HEK293T (cell line): ENCODE measurements around the gene GLOD4.
A peak's percentile ranks its signal among the peaks of the same experiment; 100 is the strongest.

Source experiments
- CTCF ChIA-PET: fragments of 350-600 bp; formaldehyde crosslinking; extraction: SDS; loops from one replicate; lab custom pipeline; 2021; ENCODE audit warnings: antibody characterized with exemption, inconsistent platforms; lab: Yijun Ruan, JAX
- POLR2A ChIA-PET: fragments of 350-600 bp; formaldehyde crosslinking; extraction: SDS; loops from one replicate; lab custom pipeline; 2020; ENCODE audit warnings: antibody characterized with exemption, inconsistent platforms; lab: Yijun Ruan, JAX
- DNase-seq: peaks from one replicate; pipeline ENCODE4 v3.0.0; 2012; ENCODE audit warnings: mixed read lengths; ENCODE audit errors: extremely low spot score
- ARNT ChIP-seq: fragments of 450-650 bp; IDR thresholded peaks from 2 replicates; pipeline ENCODE4 v1.6.1; 2017; ENCODE audit warnings: mild to moderate bottlenecking
- BHLHE40 ChIP-seq: fragments of 450-650 bp; IDR thresholded peaks from 2 replicates; pipeline ENCODE4 v1.6.1; 2016; ENCODE audit warnings: mild to moderate bottlenecking, moderate library complexity, borderline replicate concordance
- CTBP1 ChIP-seq: fragments of 450-650 bp; IDR thresholded peaks from 2 replicates; pipeline ENCODE4 v1.6.1; 2016; ENCODE audit warnings: borderline replicate concordance
- ELF4 ChIP-seq: fragments of 450-650 bp; IDR thresholded peaks from 2 replicates; pipeline ENCODE4 v1.6.1; 2017; ENCODE audit warnings: antibody characterized with exemption
- FOXA1 ChIP-seq: fragments of 450-650 bp; IDR thresholded peaks from 2 replicates; pipeline ENCODE4 v1.6.1; 2016; ENCODE audit warnings: mild to moderate bottlenecking
- FOXK2 ChIP-seq: fragments of 450-650 bp; IDR thresholded peaks from 2 replicates; pipeline ENCODE4 v1.6.1; 2016; ENCODE audit warnings: mild to moderate bottlenecking
- FOXM1 ChIP-seq: fragments of 450-650 bp; IDR thresholded peaks from 2 replicates; pipeline ENCODE4 v1.6.1; 2017; ENCODE audit warnings: mild to moderate bottlenecking, borderline replicate concordance
- HDGF ChIP-seq: fragments of 450-650 bp; IDR thresholded peaks from 2 replicates; pipeline ENCODE4 v1.6.1; 2017; ENCODE audit warnings: antibody characterized with exemption, borderline replicate concordance
- L3MBTL2 ChIP-seq: fragments of 450-650 bp; conservative IDR thresholded peaks from 2 replicates; pipeline ENCODE4 v1.6.1; 2016; ENCODE audit warnings: mild to moderate bottlenecking
- LEF1 ChIP-seq: fragments of 450-650 bp; IDR thresholded peaks from 2 replicates; pipeline ENCODE4 v1.6.1; 2017; ENCODE audit warnings: mild to moderate bottlenecking, borderline replicate concordance
- NFRKB ChIP-seq: fragments of 450-650 bp; IDR thresholded peaks from 2 replicates; pipeline ENCODE4 v1.6.1; 2016; ENCODE audit warnings: mild to moderate bottlenecking, moderate library complexity
- PKNOX1 ChIP-seq: fragments of 450-650 bp; IDR thresholded peaks from 2 replicates; pipeline ENCODE4 v1.6.1; 2016
- SP1 ChIP-seq: fragments of 450-650 bp; IDR thresholded peaks from 2 replicates; pipeline ENCODE4 v1.6.1; 2017
- SUZ12 ChIP-seq: fragments of 450-650 bp; IDR thresholded peaks from 2 replicates; pipeline ENCODE4 v1.6.1; 2016; ENCODE audit warnings: mild to moderate bottlenecking
- TARDBP ChIP-seq: fragments of 450-650 bp; IDR thresholded peaks from 2 replicates; pipeline ENCODE4 v1.6.1; 2016
- ZNF384 ChIP-seq: fragments of 450-650 bp; IDR thresholded peaks from 2 replicates; pipeline ENCODE4 v1.6.1; 2016

GLOD4 gene

GRCh38 chr17:742147-742793 lies 39.8 kb downstream of the GLOD4 start:
- CTCF ChIA-PET = interaction anchor here (0.7 kb wide), 1 partner anchor 52 kb away, joined by 3 read pairs; no protein-coding TSS in a partner anchor
- POLR2A ChIA-PET = interaction anchor here (1.6 kb wide), 1 partner anchor 9 kb away, joined by 6 read pairs; no protein-coding TSS in a partner anchor
- no peak for DNase-seq
- TF ChIP-seq FOXM1 (no peak), ARNT (no peak), ELF4 (no peak), ZNF384 (no peak), SP1 (no peak), HDGF (no peak), NFRKB (no peak), PKNOX1 (no peak), FOXK2 (no peak), LEF1 (no peak), SUZ12 (no peak), L3MBTL2 (no peak), BHLHE40 (no peak), FOXA1 (no peak), CTBP1 (no peak), TARDBP (no peak)

DNA sequence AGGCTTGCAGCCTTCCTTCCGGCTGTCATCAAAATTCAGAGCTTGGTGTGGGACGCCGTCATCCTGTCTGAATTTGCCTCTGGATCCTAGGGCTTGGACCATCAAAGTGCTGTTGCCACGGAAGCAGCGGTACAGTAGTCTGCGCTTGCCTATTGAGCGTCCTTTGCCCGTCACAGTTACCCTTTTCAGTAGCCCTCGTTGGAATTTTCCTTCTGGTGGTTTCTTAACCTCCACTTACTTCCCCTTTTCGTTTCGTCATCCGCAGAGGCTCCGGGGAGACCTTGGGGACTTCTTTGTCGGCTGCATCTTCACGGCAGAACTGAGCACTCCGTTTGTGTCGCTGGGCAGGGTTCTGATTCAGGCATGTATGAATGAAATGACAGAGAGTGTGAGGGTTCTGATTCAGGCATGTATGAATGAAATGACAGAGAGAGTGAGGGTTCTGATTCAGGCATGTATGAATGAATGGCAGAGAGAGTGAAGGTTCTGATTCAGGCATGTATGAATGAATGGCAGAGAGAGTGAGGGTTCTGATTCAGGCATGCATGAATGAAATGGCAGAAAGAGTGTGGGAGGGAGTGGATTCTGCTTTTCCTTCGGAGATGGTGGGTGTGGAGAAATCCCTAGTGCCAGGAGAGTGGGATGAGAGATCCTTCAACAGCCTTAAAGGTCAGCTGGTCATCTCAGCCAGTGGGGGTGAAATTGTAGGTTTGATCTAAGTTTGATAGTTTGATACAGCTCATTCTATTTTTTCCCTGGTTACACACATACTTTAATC lies 41.7 kb downstream of the GLOD4 start:
- ChIA-PET POLR2A (no interaction called here), CTCF (no interaction called here)
- TF ChIP-seq SP1 = no peak
- no peak for TF ChIP-seq PKNOX1
- TF ChIP-seq TARDBP = no peak
- no peak for TF ChIP-seq SUZ12
- no peak for TF ChIP-seq NFRKB
- TF ChIP-seq L3MBTL2 = no peak
- TF ChIP-seq LEF1 = no peak
- TF ChIP-seq CTBP1 = no peak
- no peak for TF ChIP-seq FOXA1
- no peak for TF ChIP-seq ARNT
- no peak for TF ChIP-seq HDGF
- TF ChIP-seq ELF4 = no peak
- TF ChIP-seq ZNF384 = no peak
- no peak for TF ChIP-seq FOXK2
- no peak for TF ChIP-seq FOXM1
- no peak for TF ChIP-seq BHLHE40
- no peak for DNase-seq

GRCh38 chr17:737561-738113 lies 44.4 kb downstream of the GLOD4 start:
- POLR2A ChIA-PET = interaction anchor here (0.6 to 1.3 kb wide), 3 partner anchors 12 to 214 kb away, joined by 3 to 5 read pairs (median 3); partner anchors contain the start of genes GLOD4 and MRM3

DNA sequence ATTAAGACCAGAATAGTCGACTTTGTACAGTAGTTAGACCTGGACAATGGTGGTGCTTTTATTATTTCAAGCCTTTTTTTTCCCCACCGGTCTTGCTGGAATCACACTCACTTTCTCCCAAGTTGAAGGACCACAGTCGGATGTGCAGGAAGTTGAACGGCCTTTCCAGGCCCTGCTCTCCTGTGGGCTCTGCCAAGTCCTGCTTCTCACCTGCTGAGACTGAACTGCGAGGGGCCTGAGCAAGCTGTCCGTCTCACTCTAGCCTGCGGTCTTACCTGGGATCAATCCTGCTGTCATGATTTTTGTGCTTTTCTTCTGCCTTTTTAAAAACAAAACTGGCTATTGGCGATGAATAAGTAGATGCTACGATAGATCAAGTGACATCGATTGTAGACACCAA lies 48.3 kb downstream of the GLOD4 start:
- TF ChIP-seq ZNF384 (no peak), TARDBP (no peak), BHLHE40 (no peak)
- DNase-seq = no peak
- POLR2A ChIA-PET = interaction anchor here (0.6 to 1.1 kb wide), 2 partner anchors 8 to 15 kb away, joined by 3 to 6 read pairs; no protein-coding TSS in a partner anchor

More at GRCh38 chr17:737561-738113, 44.4 kb downstream of the GLOD4 start:
- CTCF ChIA-PET = no interaction called here
- DNase-seq = no peak
- TF ChIP-seq SUZ12 (no peak), PKNOX1 (no peak), TARDBP (no peak), NFRKB (no peak)

DNA sequence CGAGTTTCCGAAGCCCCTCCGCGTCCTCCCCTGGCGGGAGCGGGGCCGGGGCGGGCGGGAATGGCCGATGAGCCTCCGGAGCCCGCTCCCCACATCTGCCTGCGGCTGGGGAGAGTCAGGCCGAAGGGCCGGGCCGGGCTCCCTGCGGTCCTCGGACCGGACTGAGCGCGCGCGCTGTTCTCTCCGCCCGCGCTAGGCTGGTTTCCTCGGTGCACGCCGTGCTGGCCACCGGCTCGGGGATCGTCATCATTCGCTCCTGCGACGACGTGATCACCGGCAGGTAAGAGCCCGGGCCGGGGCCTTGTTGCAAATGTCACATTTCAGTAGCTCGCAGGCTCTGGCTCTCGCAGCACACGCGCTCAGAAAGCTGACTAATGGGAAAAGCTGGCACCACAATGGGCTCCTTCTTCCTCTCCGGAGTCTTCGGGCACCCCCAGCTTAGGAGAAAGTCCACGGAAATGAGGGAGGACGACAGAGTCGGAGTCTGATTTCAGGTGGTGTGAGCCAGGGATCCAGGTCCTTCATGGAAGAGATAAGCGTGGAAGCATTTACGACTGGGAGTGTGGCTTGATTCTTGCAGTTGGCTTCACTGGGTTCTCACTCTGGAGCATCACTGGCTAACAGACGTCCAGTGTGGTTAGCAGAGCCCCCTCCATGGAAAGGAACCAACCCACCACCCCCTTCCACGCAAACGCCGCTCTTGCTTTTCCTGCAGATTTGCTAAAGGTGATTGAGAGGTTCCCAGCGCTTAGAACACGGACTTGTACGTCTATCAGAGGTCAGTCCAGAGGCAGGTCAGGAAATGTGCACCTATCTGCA lies 49.0 kb downstream of the GLOD4 start:
- peak; percentile 64 for TF ChIP-seq L3MBTL2
- TF ChIP-seq CTBP1 = no peak
- no peak for TF ChIP-seq PKNOX1
- TF ChIP-seq LEF1 = 0 out of 2 replicates have a peak, but pooled peaks have one; percentile 1
- POLR2A ChIA-PET = interaction anchor here (0.6 to 1.1 kb wide), 2 partner anchors 9 to 15 kb away, joined by 3 to 6 read pairs; no protein-coding TSS in a partner anchor
- peak; percentile 29 for DNase-seq
- CTCF ChIA-PET = no interaction called here

More for the DNA sequence above, 48.3 kb downstream of the GLOD4 start:
- CTCF ChIA-PET = no interaction called here
